ENCODE data around the gene C1orf21. TPM values are rescaled to one million over a fixed set of nuclear protein-coding genes. Genes with fewer than 3 reads are reported as not detected.
A peak's percentile ranks its signal among the peaks of the same experiment; 100 is the strongest.

C1orf21 gene
- total RNA-seq, 1 donor from 2014 or later: 33.1 TPM

DNA sequence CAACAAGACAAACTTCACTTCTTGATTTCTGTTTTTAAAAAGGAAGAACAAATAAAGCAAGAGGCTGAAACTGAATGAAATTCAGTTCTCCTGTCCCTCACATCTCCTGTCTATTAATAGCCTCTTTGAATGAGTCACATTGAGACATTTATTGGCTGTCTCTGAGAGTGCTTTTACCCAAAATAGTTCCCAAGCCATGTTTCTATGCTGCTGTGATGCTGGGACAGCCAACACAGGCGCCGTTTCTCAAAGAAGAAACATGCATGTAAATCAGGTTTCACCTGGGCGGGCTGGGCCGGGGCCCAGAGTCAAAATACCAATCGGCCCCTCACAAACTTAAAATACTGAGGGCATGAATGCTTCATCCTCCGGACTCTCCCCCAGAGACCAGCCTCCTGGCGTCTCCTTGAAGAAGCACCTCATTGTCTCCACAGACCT, 262.6 kb downstream of the C1orf21 start:
- H3K9me3 Mint-ChIP-seq: peaks cover 26% of the 10 kb centered on the region
- H3K27me3 Mint-ChIP-seq (ENCODE audit: low read depth): peaks cover 3% of the 10 kb centered on the region
- TF ChIP-seq, protein P1, sequence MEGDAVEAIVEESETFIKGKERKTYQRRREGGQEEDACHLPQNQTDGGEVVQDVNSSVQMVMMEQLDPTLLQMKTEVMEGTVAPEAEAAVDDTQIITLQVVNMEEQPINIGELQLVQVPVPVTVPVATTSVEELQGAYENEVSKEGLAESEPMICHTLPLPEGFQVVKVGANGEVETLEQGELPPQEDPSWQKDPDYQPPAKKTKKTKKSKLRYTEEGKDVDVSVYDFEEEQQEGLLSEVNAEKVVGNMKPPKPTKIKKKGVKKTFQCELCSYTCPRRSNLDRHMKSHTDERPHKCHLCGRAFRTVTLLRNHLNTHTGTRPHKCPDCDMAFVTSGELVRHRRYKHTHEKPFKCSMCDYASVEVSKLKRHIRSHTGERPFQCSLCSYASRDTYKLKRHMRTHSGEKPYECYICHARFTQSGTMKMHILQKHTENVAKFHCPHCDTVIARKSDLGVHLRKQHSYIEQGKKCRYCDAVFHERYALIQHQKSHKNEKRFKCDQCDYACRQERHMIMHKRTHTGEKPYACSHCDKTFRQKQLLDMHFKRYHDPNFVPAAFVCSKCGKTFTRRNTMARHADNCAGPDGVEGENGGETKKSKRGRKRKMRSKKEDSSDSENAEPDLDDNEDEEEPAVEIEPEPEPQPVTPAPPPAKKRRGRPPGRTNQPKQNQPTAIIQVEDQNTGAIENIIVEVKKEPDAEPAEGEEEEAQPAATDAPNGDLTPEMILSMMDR (IDR thresholded peaks at IDR 0.05; ENCODE audit: unreplicated experiment): no peak
- no peaks in the 10 kb centered on the region for H3K36me3 Mint-ChIP-seq
- peaks cover 11% of the 10 kb centered on the region for H3K4me1 Mint-ChIP-seq
- no peak overlapping the region for H3K4me3 Mint-ChIP-seq
- no peak for DNase-seq (ENCODE audit: low spot score in 2 of 2, unreplicated experiment in 2 of 2)
- H3K27ac Mint-ChIP-seq: no peak overlapping the region

DNA sequence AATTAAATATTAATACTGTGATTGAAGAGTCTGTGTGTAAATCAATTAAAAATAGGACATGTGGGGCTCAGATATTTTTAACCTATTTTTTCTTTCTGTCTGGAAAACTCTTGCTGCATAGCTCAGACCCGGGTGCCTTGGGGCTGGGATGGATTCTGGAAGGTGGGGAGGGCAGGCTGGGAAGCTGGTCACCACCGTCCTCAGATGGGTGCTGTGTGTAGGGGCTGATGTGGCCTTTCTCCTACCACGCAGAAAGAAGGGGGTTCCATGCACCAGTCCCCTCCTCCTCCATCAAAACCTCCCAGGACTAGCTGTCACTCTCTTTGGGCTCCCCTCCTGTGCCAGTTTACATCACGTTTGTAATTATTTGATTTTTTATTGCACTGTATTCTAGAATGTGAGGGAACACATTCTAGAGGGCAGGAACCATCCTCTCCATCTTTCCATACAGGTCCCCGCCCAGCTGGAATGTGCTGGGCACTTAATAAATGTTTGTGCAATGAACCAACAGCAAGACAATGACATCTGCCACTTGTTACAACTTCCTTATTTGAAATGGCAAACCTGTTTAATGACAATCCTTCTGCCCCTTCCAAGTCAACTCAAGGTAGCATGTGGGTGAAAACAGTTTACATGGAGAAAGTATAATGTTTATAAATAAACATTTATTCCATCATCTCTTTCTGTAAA, 263.5 kb downstream of the C1orf21 start:
- TF ChIP-seq, protein P1 (IDR thresholded peaks at IDR 0.05; ENCODE audit: unreplicated experiment): no peak
- Mint-ChIP-seq H3K4me1 (peaks cover 11% of the 10 kb centered on the region), H3K4me3 (no peak overlapping the region), H3K27ac (no peak overlapping the region), H3K9me3 (peaks cover 26% of the 10 kb centered on the region), H3K36me3 (no peaks in the 10 kb centered on the region), H3K27me3 (ENCODE audit: low read depth) (peaks cover 3% of the 10 kb centered on the region)
- no peak for DNase-seq (ENCODE audit: low spot score in 2 of 2, unreplicated experiment in 2 of 2)

- DNase-seq (ENCODE audit: low spot score in 2 of 2, unreplicated experiment in 2 of 2): no peak
- Mint-ChIP-seq H3K27ac (no peak overlapping the region), H3K9me3 (peaks cover 14% of the 10 kb centered on the region), H3K27me3 (ENCODE audit: low read depth) (peaks cover 3% of the 10 kb centered on the region), H3K4me3 (no peak overlapping the region), H3K36me3 (no peaks in the 10 kb centered on the region), H3K4me1 (peaks cover 8% of the 10 kb centered on the region)
- TF ChIP-seq, protein P1 (IDR thresholded peaks at IDR 0.05; ENCODE audit: unreplicated experiment): no peak
These were observed 268.4 kb downstream of the C1orf21 start for GRCh38 chr1:184655185-184655584.

DNA sequence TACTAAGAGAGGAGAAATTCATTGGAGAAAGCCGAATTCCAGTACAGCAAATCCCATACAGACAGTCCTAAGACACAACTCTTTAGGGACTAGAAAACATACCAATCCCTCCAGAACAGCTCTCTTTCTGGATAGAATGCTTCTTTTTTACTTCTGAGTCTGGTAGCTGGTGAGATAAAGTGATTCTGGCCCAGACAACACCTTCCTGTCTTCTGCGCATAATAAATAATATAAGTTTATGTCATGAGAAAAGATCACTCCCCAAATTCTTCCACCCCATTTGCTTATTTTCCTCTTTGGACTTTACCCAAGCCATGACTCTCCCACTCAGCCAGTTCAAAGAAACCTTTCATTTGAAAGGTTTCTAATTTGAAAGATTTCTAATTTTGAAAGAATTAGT, 269.4 kb downstream of the C1orf21 start:
- Mint-ChIP-seq H3K27ac (peak overlapping the region; percentile 24), H3K36me3 (no peaks in the 10 kb centered on the region), H3K9me3 (peaks cover 11% of the 10 kb centered on the region), H3K4me1 (peaks cover 11% of the 10 kb centered on the region), H3K4me3 (no peak overlapping the region), H3K27me3 (ENCODE audit: low read depth) (no peaks in the 10 kb centered on the region)
- DNase-seq (ENCODE audit: low spot score in 2 of 2, unreplicated experiment in 2 of 2): no peak
- TF ChIP-seq, protein P1 (IDR thresholded peaks at IDR 0.05; ENCODE audit: unreplicated experiment): no peak

- H3K4me3 Mint-ChIP-seq: no peak overlapping the region
- H3K4me1 Mint-ChIP-seq: peaks cover 20% of the 10 kb centered on the region
- no peaks in the 10 kb centered on the region for H3K27me3 Mint-ChIP-seq (ENCODE audit: low read depth)
- no peak for DNase-seq (ENCODE audit: low spot score in 2 of 2, unreplicated experiment in 2 of 2)
- no peak overlapping the region for H3K27ac Mint-ChIP-seq
- no peaks in the 10 kb centered on the region for H3K36me3 Mint-ChIP-seq
- H3K9me3 Mint-ChIP-seq: no peaks in the 10 kb centered on the region
- TF ChIP-seq, protein P1 (IDR thresholded peaks at IDR 0.05; ENCODE audit: unreplicated experiment): no peak
These were observed 271.2 kb downstream of the C1orf21 start for GRCh38 chr1:184658055-184658454.

All from mesothelial cell of epicardium (in vitro differentiated cells).